GM10847 (cell line): ENCODE results near the gene KIAA1328.

Source experiments
- POLR2A ChIP-seq: IDR thresholded peaks from 2 replicates; pipeline ENCODE4 v1.6.1; 2011; ENCODE audit not compliant: insufficient read length; ENCODE audit errors: extremely low read depth

KIAA1328 gene

GRCh38 chr18:36963464-36963863, 134.5 kb downstream of the KIAA1328 start:
- TF ChIP-seq POLR2A: no peak

DNA sequence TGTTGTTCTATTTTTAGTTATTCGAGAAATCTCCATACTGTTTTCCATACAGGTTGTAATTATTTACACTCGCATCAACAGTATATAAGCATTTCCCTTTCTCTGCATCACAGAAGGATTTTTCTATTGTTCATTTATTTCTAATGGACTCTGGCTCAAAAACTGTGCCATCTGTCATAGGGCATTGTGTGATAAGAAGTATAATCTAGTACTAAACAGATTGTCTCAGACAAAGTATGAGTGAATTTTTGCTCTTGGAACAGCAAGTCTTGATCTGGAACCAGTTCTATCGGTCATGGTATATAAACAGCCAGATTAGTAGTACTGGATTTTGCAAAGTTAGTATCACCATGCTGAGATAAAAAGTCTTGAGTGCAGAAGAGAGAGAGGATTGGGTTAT, 145.8 kb downstream of the KIAA1328 start:
- TF ChIP-seq POLR2A: no peak

DNA sequence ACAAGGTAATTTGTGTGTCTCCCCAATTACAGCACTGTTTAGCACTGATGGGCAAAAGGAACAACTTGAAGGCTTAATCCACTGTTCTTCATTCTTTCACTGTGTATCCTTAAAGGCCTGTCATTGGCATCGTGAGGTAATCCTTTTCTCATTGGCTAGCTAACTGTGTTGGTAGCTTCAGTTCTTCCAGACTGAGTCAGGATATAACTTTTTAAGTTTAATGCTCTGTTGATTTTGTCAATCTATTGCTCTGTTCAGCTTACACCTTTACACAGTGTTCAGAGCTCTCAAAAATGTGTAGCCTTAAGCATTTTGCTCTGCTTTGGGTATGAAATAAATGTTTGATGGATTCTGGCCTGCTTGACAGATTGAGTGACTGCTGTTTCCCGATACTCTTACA, 148.2 kb downstream of the KIAA1328 start:
- no peak for TF ChIP-seq POLR2A

DNA sequence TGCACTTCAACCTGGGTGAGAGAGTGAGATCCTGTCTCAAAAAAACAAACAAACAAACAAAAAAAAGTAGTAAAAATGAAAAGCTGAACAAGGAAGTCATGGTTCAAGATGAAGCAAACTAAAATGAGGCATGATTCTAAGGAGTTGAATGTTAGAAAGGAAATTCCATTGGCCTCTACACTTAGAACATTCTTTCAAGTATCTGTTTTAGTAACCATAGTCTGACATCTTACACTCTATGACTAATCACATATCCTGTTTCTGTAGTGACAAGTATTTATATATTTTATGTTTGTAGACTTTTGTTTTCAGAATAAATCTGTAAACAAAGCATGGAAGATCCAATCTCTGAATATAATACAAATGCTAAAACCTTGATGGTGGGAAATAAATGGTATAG, 164.1 kb downstream of the KIAA1328 start:
- TF ChIP-seq POLR2A: no peak

DNA sequence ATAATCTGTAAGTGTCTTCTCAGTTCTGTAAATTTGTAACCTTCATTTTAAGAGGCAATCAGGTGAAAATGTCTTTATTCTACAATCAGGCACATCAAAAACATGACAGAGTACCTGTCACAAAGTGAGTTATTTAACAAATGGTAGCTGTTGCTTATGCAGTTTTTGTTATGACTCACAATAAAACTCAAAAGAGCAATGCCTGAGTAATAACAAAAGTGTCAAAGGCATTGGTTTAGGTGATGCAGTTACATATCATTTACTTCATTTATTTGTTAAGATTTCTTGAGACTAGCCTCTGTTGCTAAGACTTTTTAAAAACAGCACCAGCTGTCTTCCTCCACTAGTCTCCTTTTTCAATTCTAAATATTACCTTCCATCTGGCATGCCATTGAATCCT, 177.8 kb downstream of the KIAA1328 start:
- no peak for TF ChIP-seq POLR2A

GRCh38 chr18:37012452-37012851, 183.5 kb downstream of the KIAA1328 start:
- TF ChIP-seq POLR2A: no peak

- no peak for TF ChIP-seq POLR2A
Observed at GRCh38 chr18:37019157-37019827, 190.4 kb downstream of the KIAA1328 start.

DNA sequence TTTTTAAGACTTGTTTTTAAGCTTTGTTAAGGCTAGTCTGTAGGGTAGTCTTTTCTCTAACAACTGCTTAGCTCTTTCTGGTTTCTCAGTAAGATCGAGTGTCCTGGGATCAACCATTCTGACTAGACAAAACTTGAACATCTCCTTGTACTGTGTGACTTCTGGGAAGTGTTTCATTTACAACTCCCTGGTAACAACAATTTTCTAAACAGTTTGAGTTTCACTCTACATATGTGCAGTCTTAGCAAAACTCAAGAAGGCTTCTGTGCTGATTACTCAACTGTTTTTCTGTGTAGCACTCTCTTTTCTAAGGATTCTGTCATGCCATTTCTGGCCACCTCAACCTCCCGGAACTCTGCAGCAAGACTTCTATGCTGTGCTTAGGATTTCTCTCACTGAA, 204.5 kb downstream of the KIAA1328 start:
- no peak for TF ChIP-seq POLR2A

- TF ChIP-seq POLR2A: no peak
Observed at GRCh38 chr18:37042381-37042780, 213.5 kb downstream of the KIAA1328 start.

DNA sequence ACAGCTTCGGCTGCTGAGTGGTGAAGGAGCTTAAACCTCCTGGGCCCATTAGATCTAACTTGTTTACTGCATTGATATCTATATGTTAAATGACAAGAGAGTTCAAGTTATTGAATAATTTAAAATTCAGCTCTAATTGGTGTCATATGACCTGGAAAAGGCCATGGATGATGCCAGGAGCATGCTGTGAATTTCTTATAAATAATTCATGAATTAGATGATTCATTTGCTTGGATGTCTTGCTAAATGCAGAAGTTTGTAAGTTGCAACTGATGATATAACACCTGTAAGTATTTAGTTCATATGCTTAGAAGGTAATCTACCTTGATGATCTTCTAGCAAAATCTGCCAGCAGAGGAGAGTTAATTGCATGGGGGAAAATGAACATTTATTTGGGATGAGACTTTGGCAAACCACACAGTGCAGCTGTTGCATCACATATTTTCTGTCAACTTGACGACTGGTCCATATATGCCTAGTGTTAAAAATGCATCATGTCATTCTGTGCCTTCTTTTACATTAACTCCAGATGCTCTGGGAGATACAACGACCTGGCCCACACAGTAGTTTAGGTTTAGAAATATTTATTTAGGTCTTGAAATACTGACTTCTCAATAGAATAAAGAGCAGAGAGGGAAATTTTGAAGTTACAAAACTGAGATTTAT, 226.3 kb downstream of the KIAA1328 start:
- TF ChIP-seq POLR2A: no peak

DNA sequence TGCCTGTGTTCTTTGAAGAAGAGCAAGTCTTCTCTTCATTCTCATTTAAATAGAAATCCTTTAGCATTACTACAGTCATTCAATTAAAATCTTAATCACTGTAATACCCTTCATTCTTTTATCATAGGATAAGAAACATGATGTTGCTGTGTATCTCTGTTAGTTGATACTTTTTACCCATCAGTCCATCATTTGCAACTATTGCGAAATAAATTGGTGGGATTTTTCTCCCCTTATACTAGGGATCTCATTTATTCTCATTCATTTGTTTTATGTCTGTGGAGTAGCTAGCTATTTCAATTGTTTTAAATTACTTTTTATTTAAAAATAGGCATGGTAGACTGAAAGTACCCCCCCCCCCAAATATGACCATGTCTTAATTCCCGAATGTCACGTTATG, 235.3 kb downstream of the KIAA1328 start:
- TF ChIP-seq POLR2A: no peak

DNA sequence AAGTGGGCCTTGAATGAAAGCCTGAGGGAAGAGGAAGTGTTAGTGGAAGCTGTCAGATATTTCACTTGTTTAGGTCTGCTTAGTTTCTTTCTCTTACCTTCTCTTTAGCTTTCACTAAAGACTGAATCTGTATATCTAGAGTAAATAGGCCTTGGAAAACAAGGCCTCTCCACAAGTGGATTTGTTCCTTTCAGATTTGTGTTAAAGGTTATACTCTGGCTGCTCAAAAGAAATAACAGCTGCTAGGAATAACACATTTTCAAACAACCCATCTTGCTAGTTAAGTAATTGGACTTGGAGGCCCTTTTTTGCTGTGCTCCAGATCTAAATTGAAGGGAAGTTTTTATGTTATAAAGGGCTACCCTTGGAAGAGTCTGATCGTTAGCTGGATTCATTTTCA, 236.3 kb downstream of the KIAA1328 start:
- TF ChIP-seq POLR2A: no peak

GRCh38 chr18:37084912-37085311, 256.0 kb downstream of the KIAA1328 start:
- TF ChIP-seq POLR2A: no peak

GRCh38 chr18:37085362-37085761, 256.4 kb downstream of the KIAA1328 start:
- TF ChIP-seq POLR2A: no peak

GRCh38 chr18:37107748-37108522, 279.0 kb downstream of the KIAA1328 start:
- no peak for TF ChIP-seq POLR2A

DNA sequence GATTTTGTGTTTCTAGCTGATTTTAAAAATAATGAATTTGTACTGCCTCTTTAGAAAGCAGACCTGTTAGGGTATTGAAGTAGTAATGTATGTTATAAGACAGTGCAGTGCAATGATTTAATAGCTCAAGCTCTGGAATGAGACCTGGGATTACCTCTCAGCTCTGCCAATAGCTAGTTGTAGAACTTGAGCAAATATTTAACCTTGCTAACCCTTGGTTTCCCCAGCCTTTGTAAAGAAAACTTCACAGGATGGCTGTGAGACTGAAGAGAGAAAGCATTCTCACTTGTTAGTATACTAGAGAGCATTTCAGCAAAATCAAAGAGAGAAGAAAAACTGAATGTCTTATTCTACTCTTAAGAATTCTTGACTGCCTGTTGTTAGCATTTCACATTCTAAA, 293.9 kb downstream of the KIAA1328 start:
- no peak for TF ChIP-seq POLR2A
